Keratinocyte (primary cell): ENCODE results near the gene SMARCA4. TPM values are rescaled to one million over a fixed set of nuclear protein-coding genes. Genes with fewer than 3 reads are reported as not detected.

Source experiments
- DNase-seq: peaks from one replicate; pipeline ENCODE4 v3.0.0-alpha.2; 2011; ENCODE audit warnings: low read depth, missing footprints, low spot score
- FAIRE-seq: peaks from 2 replicates; lab custom pipeline; 2011; peaks lifted over from hg19 to GRCh38; lab: Jason Lieb, UNC
- H2AFZ ChIP-seq: 2 replicates; pipeline ENCODE4 v1.6.0; 2012; ENCODE audit warnings: low read length, control low read depth, inconsistent platforms; ENCODE audit not compliant: control insufficient read depth
- H3K27ac ChIP-seq: 2 replicates; pipeline ENCODE4 v1.5.1; 2011; ENCODE audit warnings: low read length; ENCODE audit not compliant: control insufficient read depth, insufficient read depth
- H3K27me3 ChIP-seq: 3 replicates; pipeline ENCODE4 v1.6.0; 2011; ENCODE audit warnings: low read length; ENCODE audit not compliant: control insufficient read depth, insufficient read depth; ENCODE audit errors: extremely low read depth
- H3K36me3 ChIP-seq, 2 experiments: 2 replicates in 1 of 2; 3 replicates in 1 of 2; pipeline ENCODE4 v1.5.1; 2011; ENCODE audit warnings: low read length in 2 of 2, mild to moderate bottlenecking in 1 of 2; ENCODE audit not compliant: control insufficient read depth in 2 of 2, insufficient read depth in 2 of 2; ENCODE audit errors: extremely low read depth in 1 of 2
- H3K4me1 ChIP-seq: 3 replicates; pipeline ENCODE4 v1.5.1; 2011; ENCODE audit warnings: low read length; ENCODE audit not compliant: control insufficient read depth, insufficient read depth; ENCODE audit errors: extremely low read depth
- H3K4me2 ChIP-seq: 3 replicates; pipeline ENCODE4 v1.6.0; 2011; ENCODE audit warnings: low read depth, low read length; ENCODE audit not compliant: control insufficient read depth, insufficient read depth; ENCODE audit errors: extremely low read depth
- H3K4me3 ChIP-seq, 3 experiments: fragments of 200-600 bp in 1 of 3; sonication (generic) in 1 of 3; 2 replicates in 2 of 3; 3 replicates in 1 of 3; pipeline ENCODE4 v1.5.1; 2011 to 2016; ENCODE audit warnings: low read length in 3 of 3, mild to moderate bottlenecking in 3 of 3, control low read depth in 2 of 3, inconsistent platforms in 1 of 3, low read depth in 1 of 3, mixed read lengths in 1 of 3, mixed run types in 1 of 3, moderate library complexity in 1 of 3; ENCODE audit not compliant: control insufficient read depth in 2 of 3, insufficient read depth in 2 of 3; ENCODE audit errors: extremely low read depth in 1 of 3
- H3K79me2 ChIP-seq: 2 replicates; pipeline ENCODE4 v1.6.0; 2012; ENCODE audit warnings: low read length; ENCODE audit not compliant: control insufficient read depth, insufficient read depth
- H3K9ac ChIP-seq: 3 replicates; pipeline ENCODE4 v1.6.0; 2011; ENCODE audit warnings: low read length; ENCODE audit not compliant: control insufficient read depth, insufficient read depth; ENCODE audit errors: extremely low read depth
- H3K9me1 ChIP-seq: 3 replicates; pipeline ENCODE4 v1.6.0; 2011; ENCODE audit warnings: low read length; ENCODE audit not compliant: control insufficient read depth, insufficient read depth; ENCODE audit errors: extremely low read depth
- H3K9me3 ChIP-seq: 2 replicates; pipeline ENCODE4 v1.5.1; 2012; ENCODE audit warnings: low read depth, low read length; ENCODE audit not compliant: control insufficient read depth
- H4K20me1 ChIP-seq: 3 replicates; pipeline ENCODE4 v1.6.0; 2011; ENCODE audit warnings: low read length; ENCODE audit not compliant: control insufficient read depth, insufficient read depth; ENCODE audit errors: extremely low read depth
- CTCF ChIP-seq, 3 experiments: IDR thresholded peaks in 1 of 3; conservative IDR thresholded peaks in 1 of 3; optimal IDR thresholded peaks in 1 of 3; 2 replicates in 2 of 3; 3 replicates in 1 of 3; pipeline versions ENCODE3 to v1.5.1; 2011; ENCODE audit warnings: low read length in 3 of 3, mild to moderate bottlenecking in 3 of 3, moderate library complexity in 2 of 3, control low read depth in 1 of 3, inconsistent platforms in 1 of 3; ENCODE audit not compliant: insufficient read depth in 2 of 3; ENCODE audit errors: extremely low read depth in 1 of 3
- EZH2 ChIP-seq: IDR thresholded peaks from one replicate; pipeline ENCODE4 v1.6.1; 2012; ENCODE audit warnings: inconsistent platforms, mild to moderate bottlenecking, low read length, moderate library complexity
- dilution Hi-C: fragments of 300-500 bp; cut with MboI; formaldehyde crosslinking; loops from one replicate; pipeline ENCODE4 v1.7.0; 2020; ENCODE audit warnings: low sequenced_read_pairs; ENCODE audit not compliant: extremely low pct_ligation_motif_present
- polyA plus RNA-seq, 5 experiments: library from polyadenylated mRNA; depleted of rRNA in 3 of 5; stranded (reverse) in 3 of 5; stranded (forward) in 1 of 5; unstranded in 1 of 5; fragments of >200 nt; gene quantifications; 1 replicate in 1 of 5; 2 replicates in 3 of 5; 3 replicates in 1 of 5; pipeline versions ENCODE4 v1.2.1 to v1.2.3, GENCODE V29; 2011 to 2012; ENCODE audit warnings: missing spikeins in 2 of 5, low read depth in 1 of 5, low replicate concordance in 1 of 5

The SMARCA4 gene
- polyA plus RNA-seq, 1 donor (not counting 4 experiments of a cell fraction or from before 2014, with no cell fraction given), result 33.1 TPM

- Histone ChIP-seq H3K27ac (peak overlapping the region; percentile 90), H3K4me2 (peak overlapping the region; percentile 70), H3K9me1 (no peaks in the 10 kb centered on the region), H2AFZ (no peak overlapping the region), H3K4me1 (peaks cover 50% of the 10 kb centered on the region), H3K9me3 (no peaks in the 10 kb centered on the region), H3K4me3 (peak overlapping the region; percentile 85 to 98 (median 87)), H4K20me1 (peaks cover 24% of the 10 kb centered on the region), H3K27me3 (no peaks in the 10 kb centered on the region), H3K9ac (peak overlapping the region; percentile 94), H3K79me2 (peaks cover 56% of the 10 kb centered on the region), H3K36me3 (peaks cover 20 to 35% of the 10 kb centered on the region in 2 experiments)
- dilution Hi-C loops, result no loop called here
- TF ChIP-seq CTCF (optimal IDR thresholded peaks at IDR 0.05 in 1 of 3, IDR thresholded peaks at IDR 0.05 in 1 of 3, conservative IDR thresholded peaks at IDR 0.05 in 1 of 3; ENCODE audit: extremely low read depth in 1 of 3, insufficient read depth in 2 of 3, low read length in 3 of 3), result no peak
- no peak for TF ChIP-seq EZH2
- FAIRE-seq (no peak), DNase-seq (no peak)
Observed at GRCh38 chr19:11090264-11090996, 129.6 kb downstream of the SMARCA4 start.

- dilution Hi-C loops, result no loop called here
- no peaks in the 10 kb centered on the region for H3K9me3 ChIP-seq
- peaks cover 63% of the 10 kb centered on the region for H3K79me2 ChIP-seq
- peak overlapping the region; percentile 94 for H3K9ac ChIP-seq
- peaks cover 50% of the 10 kb centered on the region for H3K4me1 ChIP-seq
- H3K36me3 ChIP-seq, result peaks cover 22 to 42% of the 10 kb centered on the region in 2 experiments
- H3K27me3 ChIP-seq, result no peaks in the 10 kb centered on the region
- no peaks in the 10 kb centered on the region for H3K9me1 ChIP-seq
- H2AFZ ChIP-seq, result no peak overlapping the region
- DNase-seq (no peak), FAIRE-seq (no peak)
- peak overlapping the region; percentile 90 for H3K27ac ChIP-seq
- peak overlapping the region; percentile 75 to 98 (median 78) for H3K4me3 ChIP-seq
- TF ChIP-seq EZH2 (no peak), CTCF (optimal IDR thresholded peaks at IDR 0.05 in 1 of 3, IDR thresholded peaks at IDR 0.05 in 1 of 3, conservative IDR thresholded peaks at IDR 0.05 in 1 of 3; ENCODE audit: extremely low read depth in 1 of 3, insufficient read depth in 2 of 3, low read length in 3 of 3) (no peak)
- peaks cover 31% of the 10 kb centered on the region for H4K20me1 ChIP-seq
- H3K4me2 ChIP-seq, result peak overlapping the region; percentile 70
Observed at GRCh38 chr19:11090997-11091702, 130.3 kb downstream of the SMARCA4 start.
